Mesendoderm (in vitro differentiated cells): ENCODE results near the gene SCN2B.

Experiments
- DNase-seq: peaks from one replicate; pipeline ENCODE4 v3.0.0; 2013
- H2AK5ac ChIP-seq: 2 replicates; pipeline ENCODE4 v1.6.1; 2013; ENCODE audit warnings: low read length, inconsistent platforms
- H2BK120ac ChIP-seq: 2 replicates; pipeline ENCODE4 v1.6.1; 2013; ENCODE audit warnings: low read depth, mild to moderate bottlenecking, low read length, moderate library complexity, mixed read lengths
- H2BK15ac ChIP-seq: replicated peaks from 2 replicates; pipeline ENCODE4 v1.6.1; 2013; ENCODE audit warnings: low read depth, mild to moderate bottlenecking, moderate library complexity
- H2BK5ac ChIP-seq: 2 replicates; pipeline ENCODE4 v1.6.1; 2013; ENCODE audit warnings: low read length, inconsistent platforms
- H3K18ac ChIP-seq: 2 replicates; pipeline ENCODE4 v1.6.1; 2013; ENCODE audit warnings: mild to moderate bottlenecking, low read length, mixed read lengths
- H3K23ac ChIP-seq: one replicate; pipeline ENCODE4 v1.6.1; 2013; ENCODE audit warnings: low read length
- H3K27ac ChIP-seq: 2 replicates; pipeline ENCODE4 v1.5.1; 2013; ENCODE audit warnings: low read depth, mild to moderate bottlenecking, inconsistent platforms, low read length, moderate library complexity
- H3K27me3 ChIP-seq: 2 replicates; pipeline ENCODE4 v1.6.1; 2013; ENCODE audit warnings: low read length, control low read depth, mild to moderate bottlenecking, inconsistent platforms; ENCODE audit not compliant: insufficient read depth, poor library complexity
- H3K36me3 ChIP-seq: 2 replicates; pipeline ENCODE4 v1.6.1; 2013; ENCODE audit warnings: low read length, inconsistent platforms; ENCODE audit not compliant: control insufficient read depth, insufficient read depth
- H3K4ac ChIP-seq: one replicate; pipeline ENCODE4 v1.6.1; 2013; ENCODE audit warnings: low read depth, mild to moderate bottlenecking, low read length, moderate library complexity
- H3K4me1 ChIP-seq: 2 replicates; pipeline ENCODE4 v1.6.1; 2013; ENCODE audit warnings: low read depth, low read length, inconsistent platforms; ENCODE audit not compliant: control insufficient read depth
- H3K4me2 ChIP-seq: 2 replicates; pipeline ENCODE4 v1.6.1; 2013; ENCODE audit warnings: low read length
- H3K4me3 ChIP-seq: 2 replicates; pipeline ENCODE4 v1.5.1; 2013; ENCODE audit warnings: mild to moderate bottlenecking, low read length
- H3K56ac ChIP-seq: one replicate; pipeline ENCODE4 v1.6.1; 2013; ENCODE audit warnings: low read length
- H3K79me1 ChIP-seq: 2 replicates; pipeline ENCODE4 v1.6.1; 2013; ENCODE audit warnings: low read length, inconsistent platforms
- H3K79me2 ChIP-seq: 2 replicates; pipeline ENCODE4 v1.6.1; 2013; ENCODE audit warnings: mild to moderate bottlenecking, low read length; ENCODE audit not compliant: control insufficient read depth, insufficient read depth
- H3K9ac ChIP-seq: 2 replicates; pipeline ENCODE4 v1.6.1; 2013; ENCODE audit warnings: low read length, inconsistent platforms
- H4K5ac ChIP-seq: one replicate; pipeline ENCODE4 v1.6.1; 2013; ENCODE audit warnings: low read length
- H4K8ac ChIP-seq: one replicate; pipeline ENCODE4 v1.6.1; 2013; ENCODE audit warnings: low read depth, mild to moderate bottlenecking, control low read depth, low read length, moderate library complexity
- WGBS: extraction: QIAGEN DNeasy Blood & Tissue Kit; methylation state at CpG from one replicate; pipeline ENCODE4 v1.1.7; 2013; ENCODE audit warnings: low lambda C conversion rate, missing lambda C conversion rate; ENCODE audit not compliant: insufficient coverage; ENCODE audit errors: extremely low coverage; 5-methylcytosine and 5-hydroxymethylcytosine counted together

Gene SCN2B

GRCh38 chr11:118170882-118171268 lies 5.6 kb downstream of the SCN2B start:
- Histone ChIP-seq H3K18ac (no peak overlapping the region), H2BK5ac (no peak overlapping the region), H3K23ac (no peak overlapping the region), H3K4me1 (peaks cover 4% of the 10 kb centered on the region), H4K8ac (no peak overlapping the region), H3K4me3 (no peak overlapping the region), H3K4ac (no peak overlapping the region), H2BK120ac (no peak overlapping the region), H3K79me2 (no peaks in the 10 kb centered on the region), H2AK5ac (no peak overlapping the region), H3K27ac (no peak overlapping the region), H3K56ac (no peak overlapping the region), H3K36me3 (no peaks in the 10 kb centered on the region), H3K27me3 (peaks cover 19% of the 10 kb centered on the region), H3K79me1 (no peaks in the 10 kb centered on the region), H3K4me2 (peak overlapping the region; percentile 69), H4K5ac (no peak overlapping the region), H3K9ac (no peak overlapping the region), H2BK15ac (no peak overlapping the region)
- no CpG with 5 or more reads among the region's 8 CpGs for WGBS
- no peak for DNase-seq

- DNase-seq: no peak
- Histone ChIP-seq H3K27me3 (peaks cover 17% of the 10 kb centered on the region), H3K4ac (no peak overlapping the region), H3K79me1 (no peaks in the 10 kb centered on the region), H3K4me2 (no peak overlapping the region), H3K4me1 (peaks cover 4% of the 10 kb centered on the region), H3K18ac (no peak overlapping the region), H2BK5ac (no peak overlapping the region), H3K23ac (no peak overlapping the region), H2BK15ac (no peak overlapping the region), H3K9ac (no peak overlapping the region), H3K27ac (no peak overlapping the region), H4K8ac (no peak overlapping the region), H3K36me3 (no peaks in the 10 kb centered on the region), H2AK5ac (no peak overlapping the region), H3K4me3 (no peak overlapping the region), H3K56ac (no peak overlapping the region), H4K5ac (no peak overlapping the region), H2BK120ac (no peak overlapping the region), H3K79me2 (no peaks in the 10 kb centered on the region)
- WGBS: no CpG with 5 or more reads among the region's 9 CpGs
Measured at GRCh38 chr11:118170231-118170630, 6.2 kb downstream of the SCN2B start.

DNA sequence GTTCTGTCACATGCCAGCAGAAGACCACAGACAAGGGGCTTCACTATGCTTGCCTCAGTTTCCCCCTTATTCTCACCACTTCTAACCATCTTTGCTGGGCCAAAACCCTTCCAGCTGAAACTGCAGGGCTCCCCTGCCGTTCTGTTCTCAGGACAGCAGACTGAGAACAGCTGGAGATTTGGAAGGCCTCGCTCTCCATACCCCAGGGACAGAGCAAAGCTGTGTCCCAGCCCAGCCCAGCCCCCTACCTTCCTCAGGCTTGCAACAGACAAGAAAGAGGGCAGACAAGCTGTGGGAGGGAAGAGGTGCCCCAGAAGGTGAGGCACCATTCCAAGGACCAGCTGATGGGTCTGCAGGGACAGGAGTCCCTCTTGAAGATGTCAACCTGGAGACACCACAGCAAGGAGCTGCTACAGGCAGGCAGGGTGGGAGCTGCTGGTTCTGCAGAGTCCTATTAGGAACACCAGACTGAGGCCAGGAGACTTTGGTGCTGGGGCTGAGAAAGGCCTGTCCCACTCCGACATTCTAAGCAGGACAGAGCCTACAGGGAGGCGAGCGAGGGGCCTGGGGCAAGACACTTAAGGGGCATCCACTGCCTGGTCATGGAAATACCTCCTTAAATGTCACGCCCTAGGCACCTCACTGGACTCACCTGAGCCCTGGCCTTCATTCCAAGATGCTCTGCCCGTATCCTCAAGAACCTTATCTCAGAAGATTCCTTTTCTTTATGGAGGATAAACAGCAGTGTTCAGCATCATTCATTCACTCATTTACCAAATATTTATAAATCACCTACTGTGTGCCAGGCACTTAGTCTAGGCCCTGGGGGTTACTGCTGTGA lies 6.9 kb downstream of the SCN2B start:
- Histone ChIP-seq H3K4me1 (peaks cover 4% of the 10 kb centered on the region), H3K36me3 (no peaks in the 10 kb centered on the region), H3K79me1 (no peaks in the 10 kb centered on the region), H4K8ac (no peak overlapping the region), H3K23ac (no peak overlapping the region), H4K5ac (no peak overlapping the region), H3K79me2 (no peaks in the 10 kb centered on the region), H3K9ac (no peak overlapping the region), H3K18ac (no peak overlapping the region), H3K27ac (no peak overlapping the region), H2BK5ac (no peak overlapping the region), H2BK15ac (no peak overlapping the region), H3K27me3 (peaks cover 16% of the 10 kb centered on the region), H2BK120ac (no peak overlapping the region), H3K56ac (no peak overlapping the region), H3K4ac (no peak overlapping the region), H2AK5ac (no peak overlapping the region), H3K4me2 (no peak overlapping the region), H3K4me3 (no peak overlapping the region)
- DNase-seq: no peak
- WGBS: no CpG with 5 or more reads among the region's 7 CpGs

- no peak overlapping the region for H4K8ac ChIP-seq
- H2BK5ac ChIP-seq: no peak overlapping the region
- no peaks in the 10 kb centered on the region for H3K79me1 ChIP-seq
- no CpG with 5 or more reads among the region's 3 CpGs for WGBS
- H3K4me3 ChIP-seq: no peak overlapping the region
- H3K4ac ChIP-seq: no peak overlapping the region
- H3K56ac ChIP-seq: no peak overlapping the region
- no peak overlapping the region for H3K23ac ChIP-seq
- H3K9ac ChIP-seq: no peak overlapping the region
- no peak for DNase-seq
- no peak overlapping the region for H2AK5ac ChIP-seq
- no peak overlapping the region for H2BK120ac ChIP-seq
- H3K27ac ChIP-seq: no peak overlapping the region
- no peak overlapping the region for H3K18ac ChIP-seq
- no peak overlapping the region for H4K5ac ChIP-seq
- H3K4me2 ChIP-seq: no peak overlapping the region
- H3K27me3 ChIP-seq: peaks cover 16% of the 10 kb centered on the region
- H2BK15ac ChIP-seq: no peak overlapping the region
- no peaks in the 10 kb centered on the region for H3K79me2 ChIP-seq
- no peaks in the 10 kb centered on the region for H3K36me3 ChIP-seq
- H3K4me1 ChIP-seq: peaks cover 4% of the 10 kb centered on the region
Measured at GRCh38 chr11:118168751-118169150, 7.7 kb downstream of the SCN2B start.

DNA sequence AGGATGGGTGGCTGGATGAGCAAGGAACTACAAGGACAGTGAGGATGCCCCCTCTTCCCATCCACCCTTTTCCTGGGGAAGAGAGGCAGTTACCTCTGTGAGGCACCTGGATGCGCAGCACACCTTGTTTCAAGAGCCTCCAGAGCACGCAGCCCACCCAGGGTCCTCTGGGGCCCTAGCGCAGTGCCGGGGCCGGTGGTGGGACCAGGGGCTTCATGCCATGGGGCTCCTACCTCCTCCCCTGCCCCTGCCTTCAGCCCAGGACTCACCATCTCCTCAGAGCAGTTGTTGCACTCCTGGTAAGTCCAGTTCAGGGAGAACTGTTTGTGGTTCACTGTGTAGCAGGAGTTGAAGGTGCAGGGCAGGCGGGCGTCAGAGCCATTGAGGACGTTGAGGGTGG lies 8.1 kb downstream of the SCN2B start:
- H3K4ac ChIP-seq: no peak overlapping the region

DNA sequence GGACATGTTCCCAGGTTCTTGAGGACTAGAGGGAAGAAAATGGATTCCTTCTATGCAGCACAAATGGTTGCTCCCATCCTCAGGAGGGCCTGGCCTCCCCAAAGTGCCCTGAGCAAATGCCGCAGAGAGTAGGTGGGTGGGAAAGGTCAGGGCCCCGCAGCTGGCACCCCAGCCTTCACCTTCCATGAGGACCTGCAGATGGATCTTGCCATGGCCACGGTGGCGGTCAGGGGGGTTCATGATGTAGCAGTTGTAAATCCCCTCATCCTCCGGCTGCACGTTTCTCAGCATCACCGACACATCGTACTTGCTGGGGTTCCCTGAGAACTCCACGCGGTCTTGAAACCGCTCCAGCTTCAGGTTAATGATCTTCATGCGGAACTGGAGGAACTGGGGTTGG lies 8.5 kb downstream of the SCN2B start:
- Histone ChIP-seq H3K79me2 (no peaks in the 10 kb centered on the region), H3K4me1 (peaks cover 4% of the 10 kb centered on the region), H3K4ac (no peak overlapping the region), H4K8ac (no peak overlapping the region), H3K23ac (no peak overlapping the region), H3K27me3 (peaks cover 16% of the 10 kb centered on the region), H3K27ac (no peak overlapping the region), H3K4me3 (no peak overlapping the region), H3K4me2 (no peak overlapping the region), H3K36me3 (no peaks in the 10 kb centered on the region), H2BK5ac (no peak overlapping the region), H3K56ac (no peak overlapping the region), H4K5ac (no peak overlapping the region), H2BK120ac (no peak overlapping the region), H2AK5ac (no peak overlapping the region), H3K18ac (no peak overlapping the region), H3K9ac (no peak overlapping the region), H2BK15ac (no peak overlapping the region), H3K79me1 (no peaks in the 10 kb centered on the region)
- WGBS: no CpG with 5 or more reads among the region's 12 CpGs
- no peak for DNase-seq

More for the DNA sequence above, 8.1 kb downstream of the SCN2B start:
- Histone ChIP-seq H2BK120ac (no peak overlapping the region), H2BK15ac (no peak overlapping the region), H3K36me3 (no peaks in the 10 kb centered on the region), H3K4me2 (no peak overlapping the region), H3K27me3 (peaks cover 16% of the 10 kb centered on the region), H2BK5ac (no peak overlapping the region), H3K23ac (no peak overlapping the region), H4K8ac (no peak overlapping the region), H3K9ac (no peak overlapping the region), H3K4me1 (peaks cover 4% of the 10 kb centered on the region), H3K18ac (no peak overlapping the region), H3K4me3 (no peak overlapping the region), H4K5ac (no peak overlapping the region), H2AK5ac (no peak overlapping the region), H3K27ac (no peak overlapping the region), H3K56ac (no peak overlapping the region), H3K79me2 (no peaks in the 10 kb centered on the region), H3K79me1 (no peaks in the 10 kb centered on the region)
- DNase-seq: no peak
- WGBS: no CpG with 5 or more reads among the region's 8 CpGs
